ENCODE data around the gene MOB3C. TPM values are rescaled to one million over a fixed set of nuclear protein-coding genes. Genes with fewer than 3 reads are reported as not detected.

MOB3C gene
- 3.6 to 4.5 TPM (median 3.8 TPM) in 5 replicates for total RNA-seq (2022; extraction: Qiagen RNA extraction)

GRCh38 chr1:46616277-46617107, at the start of gene MOB3C:
Gene MOB3C (minus strand): TSS chr1:46616811. CDS start chr1:46613321, 3,490 bp downstream.

DNA sequence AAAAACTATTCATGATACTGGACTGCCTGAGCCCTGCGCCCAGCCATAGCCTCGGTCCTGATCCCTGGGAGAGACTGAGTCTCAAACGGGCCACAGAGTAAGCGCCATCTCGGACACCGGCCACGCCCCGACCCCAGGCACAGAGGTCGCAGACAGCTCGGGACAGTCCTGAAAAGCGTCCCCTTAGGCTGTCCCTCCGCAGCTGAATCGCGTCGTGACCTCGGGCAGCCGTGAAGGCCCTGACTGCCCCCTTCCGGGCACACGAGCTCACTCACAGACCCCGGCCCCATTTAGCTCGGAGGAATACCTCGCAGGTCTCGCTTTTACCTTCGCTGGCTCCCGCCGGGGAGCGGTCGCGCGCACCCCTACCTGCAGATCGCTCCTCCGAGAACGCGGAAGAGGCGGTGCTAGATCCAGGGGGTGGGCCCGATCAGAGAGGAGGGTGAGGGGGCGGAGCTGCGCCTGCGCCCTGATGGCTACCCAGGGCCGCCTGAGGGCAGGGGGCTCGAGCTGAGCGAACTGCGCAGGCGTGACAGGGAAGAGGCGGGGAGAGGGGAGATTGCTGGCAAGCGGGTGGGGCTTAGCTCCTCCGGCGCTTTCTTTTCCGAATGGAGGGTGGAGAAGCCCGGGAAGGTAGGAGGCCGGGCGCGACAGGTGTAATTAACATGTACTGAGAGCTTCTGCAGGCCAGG, 12.6 kb downstream of the MOB3C start, which contains the start of gene MKNK1:
TSS of gene MKNK1 (minus strand) at position 411 of the 692 bp plus-strand sequence. CDS start 20,941 bp downstream, outside the sequence.

Other genes starting within 250 kb of the MOB3C start
- 0.48 to 1.2 TPM (median 0.79 TPM) in 5 replicates for gene FAAH, start 222.5 kb downstream of the MOB3C start, total RNA-seq (2022; extraction: Qiagen RNA extraction)
- gene DMBX1, start 127.0 kb downstream of the MOB3C start, total RNA-seq (2022; extraction: Qiagen RNA extraction), result 0.55 to 1.0 TPM (median 0.87 TPM) in 5 replicates
- not detected in 5 replicates for gene KNCN, start 65.2 kb downstream of the MOB3C start, total RNA-seq (2022; extraction: Qiagen RNA extraction)
- 16.2 to 19.4 TPM (median 17.7 TPM) in 5 replicates for gene MKNK1, start 12.5 kb downstream of the MOB3C start, total RNA-seq (2022; extraction: Qiagen RNA extraction)
- 32.9 to 39.5 TPM (median 34.3 TPM) in 5 replicates for gene ATPAF1, start 51.6 kb upstream of the MOB3C start, total RNA-seq (2022; extraction: Qiagen RNA extraction)
- not detected in 5 replicates for gene TEX38, start 55.0 kb upstream of the MOB3C start, total RNA-seq (2022; extraction: Qiagen RNA extraction)
- 22.4 to 32.2 TPM (median 29.2 TPM) in 5 replicates for gene EFCAB14, start 102.3 kb upstream of the MOB3C start, total RNA-seq (2022; extraction: Qiagen RNA extraction)
- 0.07 to 0.17 TPM (median 0.12 TPM) in 3 of 5 replicates, not detected in the others for gene CYP4B1, start 182.2 kb upstream of the MOB3C start, total RNA-seq (2022; extraction: Qiagen RNA extraction)